Smooth muscle cell (in vitro differentiated cells): ENCODE measurements around the gene PLCH2. TPM values are rescaled to one million over a fixed set of nuclear protein-coding genes. Genes with fewer than 3 reads are reported as not detected.

Source experiments
- DNase-seq: peaks from one replicate; lab custom pipeline; 2025; ENCODE audit not compliant: unreplicated experiment; lab: John Stamatoyannopoulos, UW
- H2AFZ ChIP-seq: fragments of 200-600 bp; sonication (generic); 2 replicates; pipeline ENCODE4 v1.6.0; 2016; ENCODE audit warnings: antibody characterized with exemption, low read depth, mild to moderate bottlenecking
- H3F3A ChIP-seq: fragments of 200-600 bp; sonication (generic); 2 replicates; pipeline ENCODE4 v1.6.0; 2017; ENCODE audit warnings: antibody characterized with exemption, low read depth
- H3K27ac ChIP-seq: fragments of 200-600 bp; sonication (generic); 2 replicates; pipeline ENCODE4 v1.5.1; 2016; ENCODE audit warnings: low read depth, mild to moderate bottlenecking
- H3K27me3 ChIP-seq: fragments of 200-600 bp; sonication (generic); 2 replicates; pipeline ENCODE4 v1.6.1; 2016; ENCODE audit warnings: low read depth, mild to moderate bottlenecking
- H3K36me3 ChIP-seq: fragments of 200-600 bp; sonication (generic); 2 replicates; pipeline ENCODE4 v1.5.1; 2016; ENCODE audit warnings: low read depth
- H3K4me1 ChIP-seq: fragments of 200-600 bp; sonication (generic); 2 replicates; pipeline ENCODE4 v1.5.1; 2016; ENCODE audit warnings: low read depth
- H3K4me2 ChIP-seq: fragments of 200-600 bp; sonication (generic); 2 replicates; pipeline ENCODE4 v1.6.0; 2016; ENCODE audit warnings: mild to moderate bottlenecking
- H3K4me3 ChIP-seq: fragments of 200-600 bp; sonication (generic); 2 replicates; pipeline ENCODE4 v1.5.1; 2016; ENCODE audit warnings: mild to moderate bottlenecking
- H3K79me2 ChIP-seq: fragments of 200-600 bp; sonication (generic); 2 replicates; pipeline ENCODE4 v1.6.0; 2016; ENCODE audit warnings: low read depth, mild to moderate bottlenecking
- H3K9ac ChIP-seq: fragments of 200-600 bp; sonication (generic); 2 replicates; pipeline ENCODE4 v1.6.0; 2016; ENCODE audit warnings: low read depth
- H3K9me3 ChIP-seq: fragments of 200-600 bp; sonication (generic); replicated peaks from 2 replicates; pipeline ENCODE4 v1.5.1; 2016; ENCODE audit warnings: low read depth
- H4K20me1 ChIP-seq: fragments of 200-600 bp; sonication (generic); 2 replicates; pipeline ENCODE4 v1.6.0; 2016; ENCODE audit warnings: low read depth
- WGBS: methylation state at CpG from one replicate; pipeline ENCODE4 v1.1.7; 2016; ENCODE audit warnings: low lambda C conversion rate; 5-methylcytosine and 5-hydroxymethylcytosine counted together
- polyA plus RNA-seq: library from polyadenylated mRNA; unstranded; fragments of >200 nt; fragmentation: Nextera tagmentation; extraction: Ambion mirVana; gene quantifications from 2 replicates; pipeline ENCODE4 v1.2.1, GENCODE V29; 2016
- total RNA-seq: library from RNA; depleted of rRNA; stranded (reverse); fragments of >200 nt; gene quantifications from 2 replicates; pipeline ENCODE4 v1.2.3, GENCODE V29; 2014
- TF ChIP-seq, protein P1 (sequence below): fragments of 200-600 bp; sonication (generic); IDR thresholded peaks from 2 replicates; pipeline ENCODE4 v1.5.1; 2017; ENCODE audit warnings: borderline replicate concordance, mild to moderate bottlenecking, antibody characterized with exemption; ENCODE audit not compliant: insufficient read depth, poor library complexity, severe bottlenecking

Gene PLCH2
- total and polyA plus RNA-seq, 2 experiments from 2014 or later, result 0.09 to 0.13 TPM

DNA sequence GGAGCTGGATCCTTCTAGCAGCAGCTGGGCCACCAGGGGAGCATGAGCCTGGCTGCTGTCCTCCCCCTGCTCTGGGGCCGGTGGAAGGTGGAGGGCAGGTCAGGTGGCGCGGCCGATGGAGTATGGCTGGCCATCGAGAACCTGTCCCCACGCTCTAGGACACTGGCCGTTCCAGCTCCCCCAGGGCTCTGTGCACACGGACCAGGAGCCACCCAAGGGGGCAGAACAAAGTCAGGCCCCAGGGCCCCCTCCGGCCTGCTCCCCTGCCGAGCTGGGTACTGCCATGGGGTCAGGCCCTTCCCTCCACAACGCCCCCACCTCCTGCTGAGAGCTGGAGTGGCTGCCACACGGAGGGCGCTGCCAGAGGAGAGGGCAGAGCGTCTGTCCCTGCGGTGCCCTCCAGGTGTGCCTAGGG, 4.5 kb upstream of the PLCH2 start:
- H4K20me1 ChIP-seq, result no peaks in the 10 kb centered on the region
- no peaks in the 10 kb centered on the region for H3K79me2 ChIP-seq
- TF ChIP-seq, protein P1, sequence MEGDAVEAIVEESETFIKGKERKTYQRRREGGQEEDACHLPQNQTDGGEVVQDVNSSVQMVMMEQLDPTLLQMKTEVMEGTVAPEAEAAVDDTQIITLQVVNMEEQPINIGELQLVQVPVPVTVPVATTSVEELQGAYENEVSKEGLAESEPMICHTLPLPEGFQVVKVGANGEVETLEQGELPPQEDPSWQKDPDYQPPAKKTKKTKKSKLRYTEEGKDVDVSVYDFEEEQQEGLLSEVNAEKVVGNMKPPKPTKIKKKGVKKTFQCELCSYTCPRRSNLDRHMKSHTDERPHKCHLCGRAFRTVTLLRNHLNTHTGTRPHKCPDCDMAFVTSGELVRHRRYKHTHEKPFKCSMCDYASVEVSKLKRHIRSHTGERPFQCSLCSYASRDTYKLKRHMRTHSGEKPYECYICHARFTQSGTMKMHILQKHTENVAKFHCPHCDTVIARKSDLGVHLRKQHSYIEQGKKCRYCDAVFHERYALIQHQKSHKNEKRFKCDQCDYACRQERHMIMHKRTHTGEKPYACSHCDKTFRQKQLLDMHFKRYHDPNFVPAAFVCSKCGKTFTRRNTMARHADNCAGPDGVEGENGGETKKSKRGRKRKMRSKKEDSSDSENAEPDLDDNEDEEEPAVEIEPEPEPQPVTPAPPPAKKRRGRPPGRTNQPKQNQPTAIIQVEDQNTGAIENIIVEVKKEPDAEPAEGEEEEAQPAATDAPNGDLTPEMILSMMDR, result no peak
- no peak overlapping the region for H3K4me3 ChIP-seq
- H3K4me1 ChIP-seq, result peaks cover 19% of the 10 kb centered on the region
- no peak for DNase-seq
- no peaks in the 10 kb centered on the region for H3F3A ChIP-seq
- WGBS, result 91% methylated on average over 13 of the region's 15 CpGs
- no peaks in the 10 kb centered on the region for H3K27me3 ChIP-seq
- H3K9me3 ChIP-seq, result no peaks in the 10 kb centered on the region
- no peak overlapping the region for H2AFZ ChIP-seq
- H3K36me3 ChIP-seq, result no peaks in the 10 kb centered on the region
- H3K9ac ChIP-seq, result no peak overlapping the region
- H3K27ac ChIP-seq, result no peak overlapping the region
- H3K4me2 ChIP-seq, result no peak overlapping the region

DNA sequence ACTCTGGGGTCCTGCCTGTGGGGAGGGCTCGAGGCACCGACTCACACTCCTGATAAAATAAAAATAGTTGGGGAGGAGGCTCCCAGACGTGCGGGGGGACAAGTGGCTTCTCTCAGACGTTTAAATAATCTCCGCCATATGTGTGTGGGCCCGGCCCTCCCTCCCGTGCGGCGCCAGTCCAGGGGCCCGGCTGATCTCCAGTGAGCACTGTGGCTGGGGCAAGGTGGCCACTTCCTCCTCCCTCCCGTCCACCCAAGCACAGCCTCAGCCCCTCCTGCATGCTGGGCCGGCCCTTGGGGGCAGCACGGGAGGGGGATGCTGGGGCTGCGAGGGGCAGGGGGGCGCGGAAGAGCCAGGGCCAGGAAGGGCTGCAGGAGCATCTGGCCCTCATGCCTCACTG, 4.0 kb upstream of the PLCH2 start:
- no peaks in the 10 kb centered on the region for H3K27me3 ChIP-seq
- no peak overlapping the region for H3K4me2 ChIP-seq
- H3F3A ChIP-seq, result no peaks in the 10 kb centered on the region
- no peak for DNase-seq
- no peak overlapping the region for H3K4me3 ChIP-seq
- H2AFZ ChIP-seq, result no peak overlapping the region
- H3K9ac ChIP-seq, result no peak overlapping the region
- H4K20me1 ChIP-seq, result no peaks in the 10 kb centered on the region
- H3K9me3 ChIP-seq, result no peaks in the 10 kb centered on the region
- no peaks in the 10 kb centered on the region for H3K36me3 ChIP-seq
- TF ChIP-seq, protein P1, result no peak
- H3K4me1 ChIP-seq, result peaks cover 19% of the 10 kb centered on the region
- H3K27ac ChIP-seq, result no peak overlapping the region
- no peaks in the 10 kb centered on the region for H3K79me2 ChIP-seq
- 78% methylated on average over 15 of the region's 17 CpGs for WGBS

DNA sequence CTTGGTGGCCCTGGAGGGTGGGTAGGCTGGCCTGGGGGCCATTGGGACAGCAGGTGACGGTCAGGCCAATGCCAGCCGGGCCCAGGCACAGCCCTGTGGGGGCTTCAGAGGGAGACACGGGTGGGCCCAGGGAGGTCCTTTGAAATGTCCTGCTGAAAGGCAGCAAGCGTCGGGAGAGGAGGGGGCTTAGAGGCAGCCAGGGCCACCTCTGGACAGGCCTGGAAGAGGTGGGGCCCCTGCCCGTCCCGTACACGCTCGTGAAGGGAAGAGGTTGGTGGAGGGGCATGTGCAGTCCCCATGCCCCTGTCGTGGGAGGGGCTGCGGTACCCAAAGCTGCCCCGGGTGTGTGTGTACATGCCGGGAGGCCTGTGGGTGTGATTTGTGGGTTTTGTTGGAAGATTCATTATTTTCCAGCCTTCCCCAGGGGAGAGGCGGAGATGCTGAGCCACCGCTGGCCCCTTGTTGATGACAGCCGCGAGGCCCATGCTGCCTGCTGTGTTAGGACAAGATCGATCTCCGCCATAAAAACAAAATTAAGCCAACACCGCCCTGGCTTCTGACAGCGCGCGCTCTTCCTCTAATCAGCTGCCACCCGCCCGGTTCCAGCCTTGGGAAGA, 3.4 kb upstream of the PLCH2 start:
- DNase-seq, result no peak
- Histone ChIP-seq H3K27me3 (no peaks in the 10 kb centered on the region), H3K4me3 (no peak overlapping the region), H2AFZ (no peak overlapping the region), H3K4me2 (no peak overlapping the region), H3K36me3 (no peaks in the 10 kb centered on the region), H3K9ac (no peak overlapping the region), H3K4me1 (peaks cover 19% of the 10 kb centered on the region), H3F3A (no peaks in the 10 kb centered on the region), H3K9me3 (no peaks in the 10 kb centered on the region), H4K20me1 (no peaks in the 10 kb centered on the region), H3K79me2 (no peaks in the 10 kb centered on the region), H3K27ac (no peak overlapping the region)
- 87% methylated on average over 25 of the region's 25 CpGs for WGBS
- TF ChIP-seq, protein P1, result no peak

DNA sequence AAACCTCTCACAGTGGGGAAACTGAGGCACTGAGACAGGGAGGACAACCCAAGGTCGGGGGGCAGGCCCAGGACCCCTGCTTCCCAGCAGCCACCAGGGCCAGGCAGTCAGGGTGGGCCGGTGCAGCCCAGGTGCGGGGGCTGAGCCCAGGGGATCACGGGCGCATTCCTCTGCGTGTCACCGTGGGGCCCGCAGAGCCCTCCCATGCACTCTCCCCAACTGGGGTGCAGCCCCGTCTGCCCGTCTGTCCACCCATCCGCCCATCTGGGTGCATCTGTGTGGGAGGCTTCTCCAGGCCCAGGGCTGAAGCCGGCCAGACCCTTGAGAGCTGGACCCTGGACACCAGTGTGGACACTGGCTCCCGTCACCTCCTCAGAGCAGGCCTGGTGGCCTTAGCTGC, 2.9 kb upstream of the PLCH2 start:
- H3K79me2 ChIP-seq, result no peaks in the 10 kb centered on the region
- no peaks in the 10 kb centered on the region for H4K20me1 ChIP-seq
- H3K27ac ChIP-seq, result no peak overlapping the region
- H3K4me2 ChIP-seq, result no peak overlapping the region
- no peaks in the 10 kb centered on the region for H3K36me3 ChIP-seq
- peaks cover 19% of the 10 kb centered on the region for H3K4me1 ChIP-seq
- no peak overlapping the region for H2AFZ ChIP-seq
- no peak overlapping the region for H3K4me3 ChIP-seq
- 93% methylated on average over 13 of the region's 13 CpGs for WGBS
- no peak overlapping the region for H3K9ac ChIP-seq
- H3K9me3 ChIP-seq, result no peaks in the 10 kb centered on the region
- TF ChIP-seq, protein P1, result no peak
- H3K27me3 ChIP-seq, result no peaks in the 10 kb centered on the region
- no peak for DNase-seq
- H3F3A ChIP-seq, result no peaks in the 10 kb centered on the region
